Measurements from ENCODE around the gene BATF. TPM values are rescaled to one million over a fixed set of nuclear protein-coding genes. Genes with fewer than 3 reads are reported as not detected.

The BATF gene
- total RNA-seq, 2 experiments from 2014 or later: 0.98 to 1.5 TPM

DNA sequence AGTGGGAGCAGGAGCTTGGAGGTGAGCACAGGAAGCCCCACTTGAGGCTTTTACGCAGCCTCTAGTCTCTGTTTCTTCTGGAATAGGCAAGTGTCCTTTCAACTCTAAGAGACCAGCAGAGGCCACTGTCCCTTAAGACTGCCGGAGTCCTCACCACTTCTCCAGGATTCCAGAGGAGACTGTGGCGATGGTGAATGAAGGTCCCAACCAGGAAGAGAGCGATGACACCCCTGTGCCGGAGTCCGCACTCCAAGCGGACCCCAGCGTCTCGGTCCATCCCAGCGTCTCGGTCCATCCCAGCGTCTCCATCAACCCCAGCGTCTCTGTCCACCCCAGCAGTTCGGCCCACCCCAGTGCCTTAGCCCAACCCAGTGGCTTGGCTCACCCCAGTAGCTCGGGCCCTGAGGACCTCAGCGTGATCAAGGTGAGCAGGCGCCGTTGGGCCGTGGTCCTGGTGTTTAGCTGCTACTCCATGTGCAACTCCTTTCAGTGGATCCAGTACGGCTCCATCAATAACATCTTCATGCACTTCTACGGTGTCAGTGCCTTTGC lies 56.6 kb downstream of the BATF start:
- Histone ChIP-seq H3K4me1 (ENCODE audit: insufficient read depth, low read length, poor library complexity, severe bottlenecking) (no peaks in the 10 kb centered on the region), H3K9me2 (ENCODE audit: insufficient read depth, low read length) (no peaks in the 10 kb centered on the region), H3K79me2 (ENCODE audit: insufficient read depth, low read depth, low read length) (no peaks in the 10 kb centered on the region), H4K20me1 (ENCODE audit: insufficient read depth, low read length) (no peaks in the 10 kb centered on the region), H3K4me3 (ENCODE audit: low read depth, low read length, poor library complexity, severe bottlenecking) (no peak overlapping the region), H3K9me3 (ENCODE audit: low read length) (no peaks in the 10 kb centered on the region), H3K4me2 (ENCODE audit: low read length) (no peak overlapping the region), H3K36me3 (ENCODE audit: insufficient read depth, low read length) (no peaks in the 10 kb centered on the region), H3K27ac (ENCODE audit: low read depth, low read length, poor library complexity, severe bottlenecking) (no peak overlapping the region), H2AFZ (ENCODE audit: low read length) (no peak overlapping the region)
- DNase-seq (ENCODE audit: low spot score): no peak
- BruUV-seq (replicated peaks): no TSS peak
- ChIA-PET POLR2A (no interaction called here), CTCF (ENCODE audit: unreplicated experiment) (no interaction called here)
- no peak for TF ChIP-seq EZH2phosphoT487 (IDR thresholded peaks at IDR 0.05; ENCODE audit: borderline replicate concordance, low read depth, low read length)
- intact Hi-C loops (cut with micrococcal nuclease; ENCODE audit: unreplicated experiment): no loop called here

DNA sequence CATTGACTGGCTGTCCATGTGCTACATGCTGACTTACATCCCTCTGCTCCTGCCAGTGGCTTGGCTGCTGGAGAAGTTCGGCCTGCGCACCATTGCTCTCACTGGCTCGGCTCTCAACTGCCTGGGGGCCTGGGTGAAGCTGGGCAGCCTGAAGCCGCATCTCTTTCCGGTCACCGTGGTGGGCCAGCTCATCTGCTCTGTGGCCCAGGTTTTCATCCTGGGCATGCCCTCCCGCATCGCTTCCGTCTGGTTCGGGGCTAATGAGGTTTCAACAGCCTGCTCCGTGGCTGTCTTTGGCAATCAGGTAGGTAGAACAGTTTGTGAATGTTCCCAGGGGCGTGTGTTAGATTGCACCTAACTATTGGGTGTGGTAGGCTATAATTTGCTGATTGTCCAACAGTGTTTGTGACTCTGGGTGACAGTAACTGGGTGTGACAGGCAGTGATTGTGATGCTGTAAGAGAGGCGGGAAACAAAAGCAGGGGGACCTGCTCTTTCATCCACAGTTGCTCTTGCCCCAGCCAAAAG lies 57.1 kb downstream of the BATF start:
- Histone ChIP-seq H3K9me2 (ENCODE audit: insufficient read depth, low read length) (no peaks in the 10 kb centered on the region), H3K4me2 (ENCODE audit: low read length) (no peak overlapping the region), H3K4me3 (ENCODE audit: low read depth, low read length, poor library complexity, severe bottlenecking) (no peak overlapping the region), H3K79me2 (ENCODE audit: insufficient read depth, low read depth, low read length) (no peaks in the 10 kb centered on the region), H3K4me1 (ENCODE audit: insufficient read depth, low read length, poor library complexity, severe bottlenecking) (no peaks in the 10 kb centered on the region), H2AFZ (ENCODE audit: low read length) (no peak overlapping the region), H3K27ac (ENCODE audit: low read depth, low read length, poor library complexity, severe bottlenecking) (no peak overlapping the region), H4K20me1 (ENCODE audit: insufficient read depth, low read length) (no peaks in the 10 kb centered on the region), H3K9me3 (ENCODE audit: low read length) (no peaks in the 10 kb centered on the region), H3K36me3 (ENCODE audit: insufficient read depth, low read length) (no peaks in the 10 kb centered on the region)
- ChIA-PET POLR2A (no interaction called here), CTCF (ENCODE audit: unreplicated experiment) (no interaction called here)
- BruUV-seq (replicated peaks): no TSS peak
- intact Hi-C loops (cut with micrococcal nuclease; ENCODE audit: unreplicated experiment): no loop called here
- TF ChIP-seq CTCF (conservative IDR thresholded peaks at IDR 0.05; ENCODE audit: low read length) (no peak), EZH2phosphoT487 (IDR thresholded peaks at IDR 0.05; ENCODE audit: borderline replicate concordance, low read depth, low read length) (no peak)
- no peak for DNase-seq (ENCODE audit: low spot score)

- no peaks in the 10 kb centered on the region for H3K36me3 ChIP-seq (ENCODE audit: insufficient read depth, low read length)
- no peak for TF ChIP-seq CTCF (conservative IDR thresholded peaks at IDR 0.05; ENCODE audit: low read length)
- TF ChIP-seq EZH2phosphoT487 (IDR thresholded peaks at IDR 0.05; ENCODE audit: borderline replicate concordance, low read depth, low read length): no peak
- no peaks in the 10 kb centered on the region for H4K20me1 ChIP-seq (ENCODE audit: insufficient read depth, low read length)
- no peaks in the 10 kb centered on the region for H3K9me3 ChIP-seq (ENCODE audit: low read length)
- H3K79me2 ChIP-seq (ENCODE audit: insufficient read depth, low read depth, low read length): no peaks in the 10 kb centered on the region
- no peak for DNase-seq (ENCODE audit: low spot score)
- ChIA-PET POLR2A (no interaction called here), CTCF (ENCODE audit: unreplicated experiment) (no interaction called here)
- no TSS peak for BruUV-seq (replicated peaks)
- H3K4me2 ChIP-seq (ENCODE audit: low read length): no peak overlapping the region
- H3K4me1 ChIP-seq (ENCODE audit: insufficient read depth, low read length, poor library complexity, severe bottlenecking): no peaks in the 10 kb centered on the region
- H2AFZ ChIP-seq (ENCODE audit: low read length): no peak overlapping the region
- intact Hi-C loops (cut with micrococcal nuclease; ENCODE audit: unreplicated experiment): no loop called here
- no peak overlapping the region for H3K4me3 ChIP-seq (ENCODE audit: low read depth, low read length, poor library complexity, severe bottlenecking)
- no peak overlapping the region for H3K27ac ChIP-seq (ENCODE audit: low read depth, low read length, poor library complexity, severe bottlenecking)
- no peaks in the 10 kb centered on the region for H3K9me2 ChIP-seq (ENCODE audit: insufficient read depth, low read length)
Measured at GRCh38 chr14:75579882-75580281, 57.6 kb downstream of the BATF start.
